ENCODE measurements around the gene ATP2C2. TPM values are rescaled to one million over a fixed set of nuclear protein-coding genes. Genes with fewer than 3 reads are reported as not detected.
"Not testable (repeated sequence)": the region's sequence is repeated elsewhere in the genome, so short reads cannot be mapped to it uniquely, and the experiment has no call there.

ATP2C2 gene, protein sequence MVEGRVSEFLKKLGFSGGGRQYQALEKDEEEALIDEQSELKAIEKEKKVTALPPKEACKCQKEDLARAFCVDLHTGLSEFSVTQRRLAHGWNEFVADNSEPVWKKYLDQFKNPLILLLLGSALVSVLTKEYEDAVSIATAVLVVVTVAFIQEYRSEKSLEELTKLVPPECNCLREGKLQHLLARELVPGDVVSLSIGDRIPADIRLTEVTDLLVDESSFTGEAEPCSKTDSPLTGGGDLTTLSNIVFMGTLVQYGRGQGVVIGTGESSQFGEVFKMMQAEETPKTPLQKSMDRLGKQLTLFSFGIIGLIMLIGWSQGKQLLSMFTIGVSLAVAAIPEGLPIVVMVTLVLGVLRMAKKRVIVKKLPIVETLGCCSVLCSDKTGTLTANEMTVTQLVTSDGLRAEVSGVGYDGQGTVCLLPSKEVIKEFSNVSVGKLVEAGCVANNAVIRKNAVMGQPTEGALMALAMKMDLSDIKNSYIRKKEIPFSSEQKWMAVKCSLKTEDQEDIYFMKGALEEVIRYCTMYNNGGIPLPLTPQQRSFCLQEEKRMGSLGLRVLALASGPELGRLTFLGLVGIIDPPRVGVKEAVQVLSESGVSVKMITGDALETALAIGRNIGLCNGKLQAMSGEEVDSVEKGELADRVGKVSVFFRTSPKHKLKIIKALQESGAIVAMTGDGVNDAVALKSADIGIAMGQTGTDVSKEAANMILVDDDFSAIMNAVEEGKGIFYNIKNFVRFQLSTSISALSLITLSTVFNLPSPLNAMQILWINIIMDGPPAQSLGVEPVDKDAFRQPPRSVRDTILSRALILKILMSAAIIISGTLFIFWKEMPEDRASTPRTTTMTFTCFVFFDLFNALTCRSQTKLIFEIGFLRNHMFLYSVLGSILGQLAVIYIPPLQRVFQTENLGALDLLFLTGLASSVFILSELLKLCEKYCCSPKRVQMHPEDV
- polyA plus RNA-seq (2013, experiment 1 of 2; ENCODE audit: insufficient read length) = 0.12 TPM
- polyA plus RNA-seq (2013, experiment 2 of 2; ENCODE audit: insufficient read length) = 0.38 TPM

DNA sequence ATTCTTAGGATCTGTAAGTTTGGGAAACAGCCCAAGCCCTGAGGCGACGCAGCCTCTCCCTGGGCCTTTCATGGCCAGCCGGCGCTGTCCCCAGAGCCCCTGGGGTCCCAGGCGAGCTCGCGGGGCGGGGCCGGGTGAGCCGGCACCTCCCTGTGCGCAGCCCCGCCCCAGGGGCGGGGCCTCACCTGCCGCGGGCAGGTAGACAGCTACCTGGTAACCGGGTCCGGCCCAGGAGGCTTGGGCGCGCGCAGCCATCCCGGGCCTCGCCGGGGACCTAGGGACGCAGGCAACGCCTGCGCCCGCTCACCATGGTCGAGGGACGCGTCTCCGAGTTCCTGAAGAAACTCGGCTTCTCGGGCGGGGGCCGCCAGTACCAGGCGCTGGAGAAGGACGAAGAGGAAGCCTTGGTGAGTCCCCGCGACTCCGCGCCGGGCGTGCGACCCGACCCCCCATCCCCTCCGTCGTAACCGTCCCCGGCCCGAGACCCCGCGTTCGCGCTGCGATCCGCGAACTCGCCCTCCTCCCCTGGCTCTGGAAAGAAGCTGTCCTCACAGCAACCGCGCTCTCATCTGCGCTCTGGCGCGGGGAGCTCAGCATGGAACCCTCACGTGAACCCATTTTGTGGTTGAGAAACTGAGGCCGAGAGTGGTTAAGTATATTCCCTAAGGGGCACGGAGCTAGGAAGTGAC is at the start of gene ATP2C2:
Gene ATP2C2 (plus strand): TSS at position 231 of the 689 bp plus-strand sequence. CDS start 78 bp downstream, at position 309.
- DNase-seq = no peak

DNA sequence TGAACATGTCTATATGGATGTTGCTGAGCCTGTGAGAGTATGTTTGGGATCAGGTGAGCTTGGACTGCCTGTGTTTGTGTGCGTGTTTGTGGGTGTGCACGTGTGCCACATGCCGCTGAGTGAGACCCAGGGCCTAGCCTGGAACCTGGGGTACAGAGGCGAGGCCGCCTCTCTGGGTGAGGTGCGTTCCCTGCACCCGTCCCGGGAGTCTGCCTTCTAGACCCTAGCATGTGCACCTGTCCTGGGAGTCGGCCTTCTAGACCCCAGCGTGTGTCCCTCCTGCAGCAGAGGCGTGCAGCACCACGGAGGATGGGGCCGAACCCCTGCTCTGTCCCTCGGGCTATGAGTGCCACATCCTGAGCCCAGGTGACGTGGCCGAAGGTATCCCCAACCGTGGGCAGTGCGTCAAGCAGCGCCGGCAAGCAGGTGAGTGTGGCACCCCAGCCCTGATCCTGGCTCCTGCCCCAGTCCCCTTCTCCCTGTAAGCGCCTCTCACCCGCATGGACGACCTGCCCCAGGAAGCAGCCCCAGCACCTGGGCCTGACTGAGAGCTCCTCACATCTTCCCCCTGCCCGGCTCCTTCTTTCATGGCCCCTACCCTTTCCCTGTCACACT is 49.1 kb upstream of the ATP2C2 start:
- no peak for DNase-seq

DNA sequence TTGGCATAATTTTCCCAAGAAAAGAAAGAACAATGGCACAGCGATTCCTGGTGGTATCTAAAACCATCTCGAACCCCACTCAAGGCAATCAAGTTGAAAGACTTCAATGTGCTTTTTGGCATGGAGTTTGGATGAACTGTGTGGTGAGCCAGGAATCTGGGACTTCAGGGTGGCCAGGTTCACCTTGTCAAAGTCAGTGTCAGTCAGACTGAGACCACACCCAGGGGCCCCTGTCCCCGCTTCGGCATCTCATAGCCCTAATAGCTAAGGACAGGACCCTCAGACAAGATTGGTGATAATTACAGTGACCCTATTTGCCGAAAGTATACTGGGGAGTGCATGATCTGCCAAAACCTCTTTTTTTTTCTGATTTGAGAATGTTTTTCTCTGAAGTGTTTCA is 47.8 kb upstream of the ATP2C2 start:
- DNase-seq = no peak

DNA sequence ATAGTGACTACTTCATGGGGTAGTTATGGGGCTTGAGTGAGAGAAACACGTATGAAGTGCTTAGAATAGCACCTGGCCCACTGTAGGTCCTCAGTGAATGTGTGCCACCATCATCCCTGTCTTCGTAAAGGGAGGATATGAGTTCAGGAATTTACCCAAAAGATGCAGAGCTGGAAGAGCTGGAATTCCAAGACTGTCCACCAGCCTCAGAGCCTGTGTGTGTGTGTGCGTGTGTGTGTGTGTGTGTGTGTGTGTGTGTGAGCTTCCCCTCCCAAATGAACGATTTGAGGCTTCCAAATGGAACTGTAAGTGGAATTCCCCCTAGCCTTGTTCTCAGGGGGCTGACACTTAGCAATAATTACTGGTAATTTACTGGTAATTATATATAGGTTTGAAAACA is 46.4 kb upstream of the ATP2C2 start:
- DNase-seq = no peak

DNA sequence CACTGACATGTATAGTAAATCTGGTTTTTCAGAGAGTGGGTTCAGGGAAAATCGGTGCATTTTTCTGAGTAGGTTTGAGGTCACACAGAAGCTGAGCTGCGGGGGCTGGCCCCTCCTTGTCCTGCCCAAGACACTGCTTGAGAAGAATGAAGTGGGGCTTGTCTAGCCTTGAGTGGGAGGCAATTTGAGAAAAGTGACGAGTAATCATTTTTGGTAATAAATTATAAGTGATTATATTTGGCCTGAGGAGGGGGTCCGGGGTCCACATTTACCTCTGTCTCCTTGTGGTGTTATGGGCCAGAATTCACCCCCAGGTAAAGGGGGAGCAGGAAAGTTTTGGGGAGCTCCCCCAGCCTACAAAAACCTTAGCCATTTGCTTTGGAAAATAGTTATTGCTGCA is 45.6 kb upstream of the ATP2C2 start:
- DNase-seq = no peak

DNA sequence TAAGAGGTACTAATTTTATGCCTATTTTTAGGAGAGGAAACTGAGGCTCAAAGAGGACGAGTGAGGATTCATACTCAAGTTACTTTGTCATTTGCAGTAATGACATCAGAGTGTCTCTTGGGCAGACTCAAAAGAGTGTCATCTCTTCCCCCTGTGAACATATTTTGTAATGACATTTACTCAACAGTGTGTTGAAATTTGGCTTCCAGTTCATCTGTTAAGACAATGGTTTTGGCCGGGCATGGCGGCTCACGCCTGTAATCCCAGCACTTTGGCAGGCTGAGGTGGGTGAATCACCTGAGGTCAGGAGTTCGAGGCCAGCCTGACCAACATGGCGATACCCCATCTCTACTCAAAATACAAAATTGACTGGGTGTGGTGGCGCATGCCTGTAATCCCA is 44.7 kb upstream of the ATP2C2 start:
- DNase-seq = no peak

DNA sequence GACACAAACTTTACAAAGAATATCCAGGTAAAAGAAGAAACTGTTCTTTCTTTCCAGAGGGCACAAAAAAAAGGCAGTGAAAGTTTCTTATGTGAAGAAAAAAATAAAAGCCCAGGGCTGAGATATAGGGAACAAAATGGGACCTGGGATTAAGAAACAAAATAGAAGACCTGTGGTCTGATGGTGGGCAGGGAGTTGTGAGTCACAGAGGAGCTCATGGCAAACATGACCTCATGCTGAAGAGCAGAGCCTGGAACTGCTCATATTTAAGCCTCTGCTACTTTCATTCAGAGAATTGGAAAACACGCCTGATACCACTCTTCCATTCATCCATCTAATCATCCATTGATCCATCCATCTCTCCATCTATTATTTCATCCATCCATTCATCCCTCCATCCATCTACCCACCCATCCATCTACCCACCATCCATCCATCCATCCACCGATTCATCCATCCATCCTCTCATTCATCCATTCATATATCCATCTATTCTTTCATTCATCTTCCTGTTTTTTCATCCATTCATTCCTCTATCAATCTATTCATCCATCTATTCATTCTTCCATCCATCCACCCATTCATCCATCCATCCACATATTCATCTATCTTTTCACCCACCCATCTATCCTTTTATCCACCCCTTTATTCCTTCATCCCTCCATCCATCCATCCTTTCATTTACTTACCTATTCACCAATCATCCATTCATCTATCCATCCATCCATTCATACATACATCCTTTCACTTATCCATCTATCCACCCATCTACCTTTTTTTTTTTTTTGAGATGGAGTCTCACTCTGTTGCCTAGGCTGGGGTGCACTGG is 43.7 kb upstream of the ATP2C2 start:
- DNase-seq = no peak

DNA sequence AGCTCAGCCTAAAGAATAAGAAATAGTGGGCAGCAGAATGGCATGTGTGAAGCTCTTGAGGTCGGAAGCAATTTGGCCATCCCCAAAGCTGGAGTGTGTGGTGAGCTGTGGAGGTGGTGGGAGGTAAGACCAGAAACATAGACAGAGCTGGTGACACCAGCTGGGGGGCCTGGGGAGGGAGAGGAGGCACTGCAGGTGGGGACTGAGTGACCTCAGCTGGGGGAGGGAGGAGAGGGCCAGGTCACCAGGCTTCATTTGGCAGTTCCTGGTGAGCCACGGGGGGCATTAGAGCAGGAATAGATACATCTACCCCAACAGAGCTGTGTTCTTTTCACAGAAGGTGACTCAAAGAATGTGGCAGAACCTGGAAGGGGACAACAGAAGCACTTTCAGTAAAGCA is 41.8 kb upstream of the ATP2C2 start:
- DNase-seq = no peak

DNA sequence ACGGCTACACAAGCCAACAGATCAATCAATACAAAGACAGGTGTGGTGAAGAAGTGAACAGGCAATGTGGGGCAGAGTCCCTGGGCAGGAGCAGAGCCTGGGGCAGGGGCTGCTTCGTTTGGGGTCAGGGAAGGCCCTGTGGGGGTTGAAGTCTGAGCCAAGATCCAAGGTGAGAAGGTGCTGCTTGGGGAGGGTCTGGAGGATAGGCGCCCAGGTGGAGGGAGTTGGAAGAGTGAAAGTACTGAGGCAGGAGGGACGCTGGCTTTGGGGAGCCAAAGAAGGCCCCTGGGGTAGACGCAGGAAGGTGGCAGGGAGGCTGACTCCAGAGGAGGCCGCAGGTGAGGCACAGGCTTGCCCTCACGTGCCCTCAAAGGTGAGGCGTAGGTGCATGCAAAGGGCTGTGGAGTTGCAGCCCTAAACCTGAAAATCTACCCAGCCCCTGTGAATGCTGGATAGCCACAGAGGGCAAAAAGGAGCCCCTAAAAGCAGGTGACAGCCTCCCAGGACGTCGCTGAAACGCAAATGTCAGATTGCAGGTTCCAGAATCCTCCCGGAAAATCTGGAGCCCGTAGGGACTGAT is 40.3 kb upstream of the ATP2C2 start:
- DNase-seq = no peak

DNA sequence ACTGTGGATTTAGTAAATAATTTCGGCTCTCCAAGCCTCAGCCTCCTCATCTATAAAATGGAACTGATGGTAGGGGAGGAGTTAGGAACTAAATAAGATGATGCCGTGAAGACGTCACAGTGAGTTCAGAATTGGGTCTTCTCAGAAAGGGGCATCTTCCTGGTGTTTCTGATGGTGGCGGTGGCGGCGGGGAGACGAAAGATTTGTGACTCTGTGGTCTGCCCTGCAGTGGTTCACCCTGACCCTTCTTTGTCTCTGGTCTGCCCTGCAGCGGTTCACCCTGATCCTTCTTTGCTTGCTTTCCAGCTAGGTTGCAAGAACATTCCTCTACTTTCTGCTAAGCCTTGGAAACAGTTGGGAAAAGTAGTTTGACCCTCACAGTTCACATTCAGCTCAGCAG is 39.3 kb upstream of the ATP2C2 start:
- DNase-seq = no peak

DNA sequence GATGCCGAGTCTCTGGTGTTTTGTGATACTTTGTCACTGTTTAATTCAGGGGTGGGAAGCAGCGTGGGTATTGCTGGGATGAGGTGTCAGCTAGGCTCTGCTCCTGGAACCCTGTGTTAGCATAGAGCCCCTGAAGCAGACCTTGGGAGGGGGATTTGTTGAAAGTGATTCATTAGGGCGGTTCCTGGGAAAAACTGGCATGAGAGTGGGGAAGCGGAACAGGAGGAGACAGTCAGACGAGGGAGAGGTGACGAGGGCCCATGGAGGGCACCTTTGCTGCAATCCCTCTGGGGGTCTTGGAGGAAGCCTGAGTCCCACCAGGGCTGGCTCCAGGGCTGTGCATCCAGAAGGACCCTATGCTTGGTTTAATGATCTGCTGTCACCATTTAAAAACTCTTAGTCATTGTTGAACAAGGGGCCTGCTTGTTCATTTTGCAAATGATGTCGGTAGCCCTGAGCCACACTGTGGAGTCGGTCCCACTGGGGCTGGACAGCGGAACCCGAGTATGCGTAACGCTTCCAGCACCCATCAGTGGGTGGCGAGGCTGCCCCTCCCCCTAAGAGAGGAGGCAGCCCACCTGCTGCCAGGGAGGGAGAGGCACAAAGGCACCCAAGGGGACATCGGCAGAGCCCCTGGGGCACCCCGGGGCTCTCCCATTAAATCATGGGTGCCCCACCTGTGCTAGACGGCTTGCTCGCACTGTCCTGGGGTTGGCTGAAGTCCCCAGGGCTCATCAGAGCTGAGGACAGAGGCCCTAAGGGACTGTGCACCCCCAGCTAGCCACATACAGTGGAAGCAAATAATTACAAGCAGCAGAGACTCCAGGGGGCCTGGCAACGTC is 38.3 kb upstream of the ATP2C2 start:
- no peak for DNase-seq

DNA sequence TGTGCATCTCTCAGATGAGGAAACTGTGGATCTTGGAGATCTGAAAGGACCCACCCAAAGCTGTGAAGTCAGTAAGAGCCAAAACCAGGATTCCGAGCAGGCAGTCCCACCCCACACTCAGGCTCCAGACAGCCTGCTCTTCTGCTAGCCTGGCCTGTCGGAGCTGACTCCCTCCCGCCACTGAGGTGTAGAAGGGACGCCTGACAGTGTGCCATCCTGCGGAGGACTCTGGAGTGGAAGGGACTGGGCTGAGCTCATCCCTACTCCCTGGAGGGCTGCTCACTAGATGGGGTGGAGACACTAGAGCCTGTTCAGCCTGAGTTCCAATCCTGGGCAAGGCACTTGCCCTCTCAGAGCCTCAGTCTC is 37.7 kb upstream of the ATP2C2 start:
- DNase-seq = no peak

DNA sequence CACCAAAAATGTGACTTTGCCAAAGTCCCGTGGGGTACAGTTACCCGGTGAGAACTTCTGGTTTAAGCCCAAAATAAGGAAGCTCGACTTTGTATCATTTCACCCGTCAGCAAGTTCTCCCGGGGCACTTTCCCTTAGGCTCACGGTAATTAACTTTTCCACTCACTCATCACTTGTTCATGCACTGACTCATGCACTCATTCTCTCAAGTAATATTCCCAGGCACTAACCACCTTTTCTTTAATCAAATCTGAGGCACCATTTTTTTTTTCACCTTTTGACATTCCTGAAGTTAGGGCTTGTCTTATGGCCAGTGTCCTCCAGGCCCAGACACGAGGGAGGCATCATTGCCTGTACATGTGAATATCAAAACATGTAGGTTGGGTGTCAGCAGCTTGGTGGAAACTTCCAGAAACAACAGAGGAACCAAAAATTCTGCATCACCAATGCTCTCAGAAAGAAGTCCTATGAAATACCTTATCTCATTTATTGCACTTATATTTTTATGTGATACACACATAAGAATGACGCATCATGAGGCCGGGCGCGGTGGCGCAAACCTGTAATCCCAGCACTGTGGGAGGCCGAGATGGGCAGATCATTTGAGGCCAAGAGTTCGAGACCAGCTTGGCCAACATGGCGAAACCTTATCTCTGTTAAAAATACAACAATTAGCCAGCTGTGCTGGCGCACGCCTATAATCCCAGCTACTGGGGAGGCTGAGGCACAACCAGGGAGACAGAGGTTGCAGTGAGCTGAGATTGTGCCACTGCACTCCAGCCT is 36.1 kb upstream of the ATP2C2 start:
- DNase-seq = no peak

DNA sequence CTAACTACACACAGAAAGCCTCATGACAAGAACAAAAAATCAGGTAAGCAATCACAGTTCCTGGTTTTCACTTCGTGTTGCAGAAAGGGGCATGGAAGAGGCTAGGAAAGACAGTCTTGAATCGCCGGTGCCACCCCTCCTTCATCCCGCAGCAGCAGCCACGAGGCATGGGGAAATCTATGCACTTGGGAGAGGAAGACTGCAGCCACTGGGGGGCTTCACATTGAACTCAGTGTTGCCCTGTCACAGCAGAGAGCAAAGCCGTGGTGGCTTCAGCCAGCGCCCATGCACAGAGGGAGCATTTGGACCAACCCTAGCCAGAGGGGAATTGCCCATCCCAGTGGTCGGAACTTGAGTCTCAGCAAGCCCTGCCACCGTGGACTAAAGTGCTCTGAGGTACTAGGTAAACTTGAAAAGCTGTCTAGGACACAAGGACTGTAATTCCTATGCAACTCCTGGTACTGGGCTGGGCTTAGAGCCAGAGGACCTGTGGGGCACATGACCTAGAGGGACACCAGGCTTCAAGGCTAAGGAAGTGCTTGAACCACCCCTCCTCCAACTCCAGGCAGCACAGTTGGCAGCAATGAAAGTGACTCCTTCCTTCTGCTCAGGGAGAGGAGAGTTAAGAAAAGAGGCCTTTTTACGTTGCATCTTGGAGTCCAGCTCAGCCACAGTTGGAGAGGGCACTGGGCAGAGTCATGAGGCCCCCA is 35.2 kb upstream of the ATP2C2 start:
- no peak for DNase-seq

DNA sequence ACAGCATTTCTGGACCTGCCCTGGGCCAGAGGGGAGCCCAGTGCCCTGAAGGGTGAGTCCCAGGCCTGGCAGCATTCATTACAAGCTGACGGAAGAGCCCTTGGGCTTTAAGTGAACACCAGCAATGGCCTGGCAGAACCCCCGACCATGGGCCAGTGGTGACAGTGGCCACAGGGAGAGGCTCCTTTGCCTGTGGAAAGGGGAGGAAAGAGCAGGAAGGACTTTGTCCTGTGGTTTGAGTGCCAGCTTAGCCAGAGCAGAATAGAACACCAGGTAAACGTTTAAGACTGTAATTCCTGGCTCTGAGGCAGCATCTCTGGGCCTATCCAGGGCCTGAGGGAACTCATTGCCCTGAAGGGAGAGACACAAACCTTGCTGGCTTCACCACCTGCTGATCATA is 34.3 kb upstream of the ATP2C2 start:
- no peak for DNase-seq

DNA sequence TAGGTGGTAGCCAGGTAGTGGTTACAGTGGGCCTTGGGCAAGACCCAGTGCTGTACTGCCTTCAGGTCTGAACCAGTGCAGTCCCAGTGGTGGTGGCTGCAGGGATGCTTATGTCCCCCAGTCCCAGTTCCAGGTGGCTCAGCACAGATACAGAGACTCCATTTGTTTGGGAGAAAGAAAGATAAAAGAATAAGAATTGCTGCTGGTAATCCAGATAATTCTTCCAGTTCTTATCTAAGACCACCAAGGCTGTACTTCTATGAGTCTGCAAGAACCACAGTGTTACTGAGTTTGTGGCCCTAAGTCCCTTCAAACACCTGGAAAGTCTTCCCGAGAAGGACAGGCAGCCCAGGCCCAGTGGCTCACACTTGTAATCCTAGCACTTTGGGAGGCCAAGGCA is 33.9 kb upstream of the ATP2C2 start:
- no peak for DNase-seq

DNA sequence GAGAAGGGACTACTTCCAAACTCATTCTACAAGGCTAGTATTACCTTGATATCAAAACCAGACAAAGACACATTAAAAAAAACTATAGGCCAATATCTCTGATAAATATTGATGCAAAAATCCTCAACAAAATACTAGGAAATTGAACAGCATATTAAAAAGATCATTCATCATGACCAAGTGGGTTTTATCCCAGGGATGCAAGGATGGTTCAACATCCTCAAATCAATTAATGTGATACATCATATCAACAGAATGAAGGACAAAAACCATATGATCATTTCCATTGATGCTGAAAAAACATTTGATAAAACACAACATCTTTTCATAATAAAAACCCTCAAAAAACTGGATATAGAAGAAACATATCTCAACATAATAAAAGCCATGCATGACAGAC is 31.1 kb upstream of the ATP2C2 start:
- not testable (repeated sequence) for DNase-seq

DNA sequence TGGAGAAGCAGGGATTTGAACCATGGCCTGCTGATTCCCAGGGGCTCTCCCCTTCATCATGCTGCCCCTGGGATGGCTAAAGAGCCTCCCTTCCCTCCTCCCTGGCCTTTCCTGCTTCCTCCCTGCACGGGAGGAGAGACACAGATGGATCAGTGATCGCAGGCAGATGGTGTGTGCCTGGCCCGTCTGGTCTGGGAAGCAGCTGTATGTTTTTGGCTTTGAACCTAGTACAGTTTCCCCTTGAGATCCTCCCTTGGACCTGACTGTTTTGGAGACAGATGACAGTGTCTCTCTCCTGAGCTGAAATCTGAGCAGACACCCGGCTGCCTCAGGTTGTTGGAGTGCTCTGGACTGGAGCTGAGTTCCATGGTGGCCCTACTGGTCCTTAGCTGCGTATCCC is 29.0 kb upstream of the ATP2C2 start:
- no peak for DNase-seq

DNA sequence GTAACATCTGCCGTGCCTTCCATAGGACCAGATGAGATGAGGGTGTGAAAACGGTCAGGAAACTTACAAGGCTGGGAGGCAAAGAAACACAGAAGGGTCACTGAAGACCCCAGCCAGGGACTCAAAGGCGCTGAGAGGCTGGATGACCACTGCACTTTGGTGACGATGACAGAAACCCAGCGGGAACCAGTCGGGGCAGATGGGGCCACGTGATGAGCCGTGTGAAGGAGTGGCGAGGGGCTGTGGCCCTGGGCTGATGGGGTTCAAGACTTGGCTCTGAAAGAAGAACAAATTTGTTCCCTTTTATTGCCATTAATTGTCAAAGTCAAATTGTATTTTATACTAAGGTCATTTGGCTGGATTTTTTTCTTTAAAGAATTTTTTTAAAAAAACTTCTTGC is 28.6 kb upstream of the ATP2C2 start:
- no peak for DNase-seq

Measured in fibroblast of skin of scalp (primary cell).